K562 (cell line): ENCODE results near the gene CNTN5. TPM values are rescaled to one million over a fixed set of nuclear protein-coding genes. Genes with fewer than 3 reads are reported as not detected.

Experiments used
- ATAC-seq: fragments of 200-7000 bp; cut with Tn5 transposase; 3 replicates; pipeline ENCODE4 v1.9.1; 2020; ENCODE audit warnings: moderate library complexity
- BruUV-seq: library from RNA; stranded (reverse); fragments of 400-500 nt; replicated peaks from 2 replicates; lab custom pipeline; 2021; lab: Mats Ljungman, UMichigan
- CTCF ChIA-PET: fragments of 300-600 bp; formaldehyde crosslinking; extraction: SDS; loops from one replicate; lab custom pipeline; 2021; ENCODE audit warnings: low intra/inter-chr PET ratio; lab: Yijun Ruan, JAX
- POLR2A ChIA-PET: fragments of 300-600, 350-650 bp; sonication (Branson Sonifier 250); formaldehyde crosslinking; extraction: SDS; loops from one replicate; lab custom pipeline; 2021; ENCODE audit warnings: antibody characterized with exemption, inconsistent platforms; lab: Yijun Ruan, JAX
- DNase-seq, 4 experiments: peaks; one replicate each; pipeline versions ENCODE4 v3.0.0 to v3.0.0-alpha.2; 2011 to 2018; ENCODE audit warnings: low spot score in 3 of 4, mixed read lengths in 3 of 4; ENCODE audit errors: extremely low read depth in 1 of 4
- FAIRE-seq: peaks from 2 replicates; lab custom pipeline; 2011; peaks lifted over from hg19 to GRCh38; lab: Jason Lieb, UNC
- H2AFZ ChIP-seq: 2 replicates; pipeline ENCODE4 v1.6.0; 2011; ENCODE audit warnings: low read depth, low read length, control low read depth, inconsistent platforms
- H3K27ac ChIP-seq: fragments of 200-600 bp; 3 replicates; pipeline ENCODE4 v1.8.0; 2011; ENCODE audit warnings: low read depth, mild to moderate bottlenecking, control low read depth, inconsistent platforms, low read length, moderate library complexity, mixed read lengths; ENCODE audit errors: extremely low read depth
- H3K27me3 ChIP-seq, 2 experiments: fragments of 300-600 bp in 1 of 2; 2 replicates in 1 of 2; 3 replicates in 1 of 2; pipeline versions ENCODE4 v1.6.0 to v1.8.0; 2011; ENCODE audit warnings: inconsistent platforms in 2 of 2, low read length in 2 of 2, mild to moderate bottlenecking in 1 of 2, mixed read lengths in 1 of 2, moderate library complexity in 1 of 2; ENCODE audit not compliant: control insufficient read depth in 2 of 2, insufficient read depth in 2 of 2
- H3K36me3 ChIP-seq: fragments of 300-600 bp; 3 replicates; pipeline ENCODE4 v1.8.0; 2011; ENCODE audit warnings: mild to moderate bottlenecking, low read length, inconsistent platforms; ENCODE audit not compliant: control insufficient read depth, insufficient read depth
- H3K4me1 ChIP-seq, 2 experiments: fragments of 200-600 bp in 1 of 2; replicated peaks in 1 of 2; 2 replicates in 1 of 2; 3 replicates in 1 of 2; pipeline versions ENCODE4 v1.5.1 to v1.8.0; 2011; ENCODE audit warnings: inconsistent platforms in 2 of 2, low read length in 2 of 2, mild to moderate bottlenecking in 1 of 2, mixed read lengths in 1 of 2, moderate library complexity in 1 of 2; ENCODE audit not compliant: control insufficient read depth in 2 of 2, insufficient read depth in 2 of 2
- H3K4me2 ChIP-seq: 2 replicates; pipeline ENCODE4 v1.6.1; 2011; ENCODE audit warnings: low read length, control low read depth, inconsistent platforms, mixed read lengths; ENCODE audit not compliant: insufficient read depth
- H3K4me3 ChIP-seq: fragments of 200-600 bp; sonication (generic), shearing (Covaris generic); 2 replicates; pipeline ENCODE4 v1.5.1; 2016; ENCODE audit warnings: control low read depth, inconsistent platforms
- H3K79me2 ChIP-seq: fragments of 200-600 bp; 3 replicates; pipeline ENCODE4 v1.8.0; 2011; ENCODE audit warnings: low read length, inconsistent platforms; ENCODE audit not compliant: control insufficient read depth, insufficient read depth
- H3K9ac ChIP-seq, 2 experiments: 2 replicates each; pipeline versions ENCODE4 v1.6.0 to v1.6.1; 2011; ENCODE audit warnings: low read depth in 2 of 2, low read length in 2 of 2, control low read depth in 1 of 2, inconsistent platforms in 1 of 2, mild to moderate bottlenecking in 1 of 2, mixed read lengths in 1 of 2; ENCODE audit not compliant: insufficient read depth in 1 of 2
- H3K9me1 ChIP-seq: one replicate; pipeline ENCODE4 v1.6.0; 2011; ENCODE audit warnings: inconsistent platforms, mild to moderate bottlenecking, low read length, moderate library complexity; ENCODE audit not compliant: control insufficient read depth, insufficient read depth
- H3K9me3 ChIP-seq: replicated peaks from 2 replicates; pipeline ENCODE4 v1.5.1; 2011; ENCODE audit warnings: low read depth, low read length, inconsistent platforms; ENCODE audit not compliant: control insufficient read depth, insufficient read depth
- H4K20me1 ChIP-seq: replicated peaks from 2 replicates; pipeline ENCODE4 v1.6.1; 2011; ENCODE audit warnings: low read length, inconsistent platforms, mixed read lengths; ENCODE audit not compliant: control insufficient read depth, insufficient read depth
- KLF13 ChIP-seq: fragments of 450-650 bp; IDR thresholded peaks from 2 replicates; pipeline ENCODE4 v1.6.1; 2016; ENCODE audit warnings: missing genetic modification characterization, low read depth, mild to moderate bottlenecking, missing compliant biosample characterization, moderate library complexity, borderline replicate concordance
- PHTF2 ChIP-seq: fragments of 250-450 bp; sonication (Bioruptor Pico); IDR thresholded peaks from 2 replicates; pipeline ENCODE4 v1.5.0; 2021; ENCODE audit warnings: mild to moderate bottlenecking
- ZBTB1 ChIP-seq: sonication (generic); formaldehyde crosslinking; IDR thresholded peaks from 2 replicates; pipeline ENCODE4 v1.8.1; 2023; ENCODE audit warnings: missing genetic modification reagents, low read depth, mild to moderate bottlenecking, borderline replicate concordance
- ZKSCAN3 ChIP-seq: fragments of 250-450 bp; sonication (Bioruptor Pico); IDR thresholded peaks from 2 replicates; pipeline ENCODE4 v1.4.0; 2020
- WGBS: fragments of 100-300 bp; shearing (Covaris generic); methylation state at CpG from one replicate; pipeline ENCODE4 v1.1.6; 2016; ENCODE audit warnings: low coverage, mixed read lengths; ENCODE audit not compliant: insufficient coverage; ENCODE audit errors: missing lambda C conversion rate; 5-methylcytosine and 5-hydroxymethylcytosine counted together
- in situ Hi-C: fragments of 300-500 bp; cut with MboI; formaldehyde crosslinking; loops from 4 replicates; pipeline ENCODE4 v1.15.0; 2018; ENCODE audit warnings: inconsistent platforms, mixed read lengths
- intact Hi-C: fragments of 100-400 bp; cut with micrococcal nuclease; formaldehyde crosslinking; loops from 2 replicates; pipeline ENCODE4 v1.14.2; 2022
- polyA plus RNA-seq, 8 experiments: library from polyadenylated mRNA; depleted of rRNA in 4 of 8; stranded (reverse) in 5 of 8; unstranded in 3 of 8; fragments of >200 nt; fragmentation: Nextera tagmentation in 2 of 8; fragmentation: Illumina TruSeq in 1 of 8; extraction: Ambion mirVana in 2 of 8; extraction: Trizol in 1 of 8; gene quantifications; 2 replicates each; pipeline versions ENCODE4 v1.2.1 to v1.2.3, GENCODE V29; 2011 to 2014; ENCODE audit warnings: inconsistent platforms in 1 of 8, missing spikeins in 1 of 8
- total RNA-seq, 7 experiments: library from RNA; depleted of rRNA in 6 of 7; stranded (reverse); fragments of >200 nt in 6 of 7; fragmentation: Illumina TruSeq in 2 of 7; extraction: Trizol in 2 of 7; gene quantifications; 2 replicates each; pipeline versions ENCODE4 v1.2.1 to v1.2.3, GENCODE V29; 2011 to 2021; ENCODE audit warnings: low replicate concordance in 1 of 7

The CNTN5 gene
- total and polyA plus RNA-seq, 9 of the 15 experiments (the other 6 are each of a cell fraction or from before 2014, with no cell fraction given), result 0.03 TPM; not detected in 8

GRCh38 chr11:99142237-99142636 is 121.5 kb downstream of the CNTN5 start:
- Histone ChIP-seq H3K4me3 (no peak overlapping the region), H3K27me3 (no peaks in the 10 kb centered on the region), H3K4me1 (no peaks in the 10 kb centered on the region), H3K9me1 (no peaks in the 10 kb centered on the region), H3K79me2 (no peaks in the 10 kb centered on the region), H4K20me1 (no peaks in the 10 kb centered on the region), H2AFZ (no peak overlapping the region), H3K4me2 (no peak overlapping the region), H3K9me3 (no peaks in the 10 kb centered on the region), H3K36me3 (no peaks in the 10 kb centered on the region), H3K9ac (no peak overlapping the region), H3K27ac (no peak overlapping the region)
- no peak for ATAC-seq
- FAIRE-seq, result no peak
- TF ChIP-seq PHTF2 (no peak), KLF13 (tag) (no peak)
- BruUV-seq, result no TSS peak
- intact Hi-C loops (no loop called here), in situ Hi-C loops (no loop called here)
- no peak for DNase-seq
- ChIA-PET CTCF (no interaction called here), POLR2A (no interaction called here)
- WGBS, result 0% methylated on average over 4 of the region's 4 CpGs

- CTCF ChIA-PET, result no interaction called here
- in situ Hi-C loops, result no loop called here
- Histone ChIP-seq H3K4me1 (no peaks in the 10 kb centered on the region), H3K27me3 (no peaks in the 10 kb centered on the region), H4K20me1 (no peaks in the 10 kb centered on the region), H3K4me3 (no peak overlapping the region), H3K27ac (no peak overlapping the region), H2AFZ (no peak overlapping the region), H3K4me2 (no peak overlapping the region), H3K36me3 (no peaks in the 10 kb centered on the region), H3K79me2 (no peaks in the 10 kb centered on the region), H3K9ac (no peak overlapping the region), H3K9me3 (no peaks in the 10 kb centered on the region), H3K9me1 (no peaks in the 10 kb centered on the region)
- POLR2A ChIA-PET, result no interaction called here
- FAIRE-seq (no peak), DNase-seq (no peak), ATAC-seq (no peak)
- BruUV-seq, result no TSS peak
- intact Hi-C loops, result no loop called here
- TF ChIP-seq ZKSCAN3 (no peak), ZBTB1 (no peak)
Observed at GRCh38 chr11:99148352-99148751, 127.6 kb downstream of the CNTN5 start.
